K562 (cell line): ENCODE data around the gene ZNF627.

Source experiments
- CEBPZ ChIP-seq: fragments of 150-350 bp; IDR thresholded peaks from 2 replicates; pipeline ENCODE4 v1.6.1; 2014; ENCODE audit warnings: low read depth, mild to moderate bottlenecking, low read length, borderline replicate concordance
- CTCF ChIP-seq, 3 experiments: IDR thresholded peaks in 2 of 3; conservative IDR thresholded peaks in 1 of 3; 2 replicates each; pipeline ENCODE4 v1.5.1; 2011 to 2012; ENCODE audit warnings: low read length in 3 of 3, mild to moderate bottlenecking in 3 of 3, control low read depth in 2 of 3, improper control_type of control experiment in 1 of 3, inconsistent platforms in 1 of 3, low read depth in 1 of 3, mixed read lengths in 1 of 3, moderate library complexity in 1 of 3; ENCODE audit not compliant: insufficient read depth in 2 of 3
- MTA1 ChIP-seq: fragments of 450-650 bp; IDR thresholded peaks from 2 replicates; pipeline ENCODE4 v1.6.1; 2017; ENCODE audit warnings: borderline replicate concordance
- POLR2A ChIP-seq: fragments of 450-650 bp; conservative IDR thresholded peaks from 2 replicates; pipeline ENCODE4 v1.6.1; 2016
- RBBP5 ChIP-seq: fragments of 200-600 bp; sonication (generic); IDR thresholded peaks from 2 replicates; pipeline ENCODE4 v1.6.1; 2012; ENCODE audit warnings: borderline replicate concordance, mild to moderate bottlenecking, low read length, control low read depth, inconsistent platforms; ENCODE audit not compliant: insufficient read depth, poor library complexity, severe bottlenecking
- TBL1XR1 ChIP-seq, 2 experiments: IDR thresholded peaks; 2 replicates each; pipeline ENCODE4 v1.6.1; 2012; ENCODE audit warnings: improper control_type of control experiment in 2 of 2, low read length in 2 of 2, mild to moderate bottlenecking in 1 of 2

- TF ChIP-seq POLR2A (no peak), RBBP5 (no peak), TBL1XR1 (IDR thresholded peaks at IDR 0.05; ENCODE audit: low read length in 2 of 2) (no peak), CTCF (IDR thresholded peaks at IDR 0.05 in 2 of 3, conservative IDR thresholded peaks at IDR 0.05 in 1 of 3; ENCODE audit: insufficient read depth in 2 of 3, low read depth in 1 of 3, low read length in 3 of 3) (no peak), CEBPZ (no peak), MTA1 (no peak)
These were observed 60.0 kb downstream of the ZNF627 start for GRCh38 chr19:11657307-11657706.
